GM15510 (cell line): ENCODE measurements around the gene PSMA1.
A peak's percentile ranks its signal among the peaks of the same experiment; 100 is the strongest.

Source experiments
- POLR2A ChIP-seq: IDR thresholded peaks from 3 replicates; pipeline ENCODE4 v1.6.1; 2011; ENCODE audit warnings: borderline replicate concordance; ENCODE audit not compliant: insufficient read length; ENCODE audit errors: extremely low read depth

Gene PSMA1

GRCh38 chr11:14499560-14500180 lies 20.5 kb downstream of the PSMA1 start, which contains the start of gene COPB1:
TSS of gene COPB1 (minus strand) at chr11:14499811. CDS start at chr11:14498928, 883 bp downstream.
- peak; percentile 91 for TF ChIP-seq POLR2A

DNA sequence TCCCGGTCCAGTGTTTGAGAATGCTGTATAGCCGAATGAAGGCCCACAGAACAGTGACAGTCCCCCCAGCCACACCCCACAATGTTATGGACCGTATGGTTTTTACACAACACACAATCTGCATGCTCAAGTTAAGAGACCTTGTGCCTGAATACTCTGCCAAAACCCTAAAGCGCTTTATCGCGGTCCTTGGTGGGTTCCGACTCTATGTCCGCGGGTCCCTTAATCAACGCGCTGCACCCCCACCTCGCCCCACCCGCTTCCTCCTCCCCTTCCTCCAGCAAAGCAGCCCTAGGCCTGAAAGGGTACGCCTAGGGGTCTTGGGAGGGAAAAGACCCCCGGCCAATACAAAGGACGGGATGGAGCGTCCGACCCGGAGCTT lies 21.0 kb downstream of the PSMA1 start:
- no peak for TF ChIP-seq POLR2A

DNA sequence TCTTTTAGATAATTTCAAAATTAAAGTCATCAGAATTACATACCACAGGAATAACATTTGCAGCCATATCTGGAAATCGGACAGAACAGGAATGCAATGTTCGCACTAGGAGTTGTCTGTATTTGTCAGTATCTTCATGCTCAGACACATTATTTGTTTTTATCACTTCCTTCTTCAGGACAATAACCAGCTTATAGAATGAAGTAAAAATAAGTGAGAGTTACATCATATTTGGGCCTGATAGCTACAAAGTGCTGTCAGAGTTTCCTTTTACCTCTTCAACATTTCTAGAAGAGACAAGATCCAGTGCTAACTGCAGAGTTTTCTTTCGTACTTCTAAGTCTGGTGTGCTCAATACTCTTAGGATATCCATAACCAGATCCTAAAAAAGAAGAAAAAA lies 39.5 kb downstream of the PSMA1 start:
- TF ChIP-seq POLR2A: no peak

DNA sequence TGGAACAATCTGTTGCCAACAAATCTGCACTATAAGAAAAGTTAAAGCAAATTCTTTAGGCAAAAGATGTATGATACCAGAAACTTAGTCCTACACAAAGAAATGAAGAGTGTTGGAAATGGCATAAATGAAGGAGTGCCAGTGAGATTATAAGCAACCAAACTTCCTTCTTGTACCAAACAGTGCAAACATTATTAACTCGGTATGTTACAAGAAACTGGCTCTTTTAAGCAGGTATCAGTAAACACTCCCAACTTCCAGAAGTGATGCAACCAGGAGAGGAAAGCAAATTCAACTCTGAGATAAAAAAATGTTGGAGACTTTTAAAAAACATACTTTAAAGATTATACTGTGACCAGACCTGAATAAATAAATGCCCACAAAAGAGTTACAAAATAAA lies 49.1 kb downstream of the PSMA1 start:
- no peak for TF ChIP-seq POLR2A

- TF ChIP-seq POLR2A: no peak
Observed at GRCh38 chr11:14463623-14464022, 56.6 kb downstream of the PSMA1 start.

GRCh38 chr11:14460147-14460546 lies 60.0 kb downstream of the PSMA1 start:
- no peak for TF ChIP-seq POLR2A

GRCh38 chr11:14458377-14458776 lies 61.8 kb downstream of the PSMA1 start:
- TF ChIP-seq POLR2A: no peak

GRCh38 chr11:14455648-14456430 lies 64.3 kb downstream of the PSMA1 start:
- no peak for TF ChIP-seq POLR2A
